Ascending aorta (tissue), 2 donors: ENCODE measurements around the gene ADGRV1. TPM values are rescaled to one million over a fixed set of nuclear protein-coding genes. Genes with fewer than 3 reads are reported as not detected.
"Not testable (repeated sequence)": the region's sequence is repeated elsewhere in the genome, so short reads cannot be mapped to it uniquely, and the experiment has no call there.

Source experiments
- DNase-seq, 2 donors: peaks; one replicate each; pipeline ENCODE4 v3.0.0-alpha.2; 2019; ENCODE audit warnings: low spot score in 2 of 2
- H3K27ac ChIP-seq, 2 donors: fragments of 200-600 bp; sonication (generic); one replicate each; pipeline ENCODE4 v1.5.1; 2016 to 2017; ENCODE audit warnings: mild to moderate bottlenecking in 1 of 2
- H3K27me3 ChIP-seq: fragments of 200-600 bp; sonication (generic); one replicate; pipeline ENCODE4 v1.5.1; 2017
- H3K36me3 ChIP-seq, 2 donors: fragments of 200-600 bp; sonication (generic); one replicate each; pipeline ENCODE4 v1.5.1; 2016
- H3K4me1 ChIP-seq, 2 donors: fragments of 200-600 bp; sonication (generic); one replicate each; pipeline ENCODE4 v1.5.1; 2016 to 2017; ENCODE audit warnings: mild to moderate bottlenecking in 1 of 2
- H3K4me3 ChIP-seq, 2 donors: fragments of 200-600 bp; sonication (generic); one replicate each; pipeline ENCODE4 v1.5.1; 2016 to 2017; ENCODE audit warnings: mild to moderate bottlenecking in 1 of 2
- H3K9me3 ChIP-seq, 2 donors: fragments of 200-600 bp; sonication (generic); one replicate each; pipeline ENCODE4 v1.5.1; 2016
- CTCF ChIP-seq, 3 experiments: fragments of 200-600 bp in 2 of 3; fragments of 450-650 bp in 1 of 3; sonication (generic) in 2 of 3; IDR thresholded peaks; one replicate each; pipeline ENCODE4 v1.5.1; 2016 to 2019; ENCODE audit warnings: antibody characterized with exemption in 3 of 3, mild to moderate bottlenecking in 1 of 3, moderate library complexity in 1 of 3
- intact Hi-C: fragments of 100-400 bp; cut with DNase I; formaldehyde crosslinking; loops from one replicate; pipeline ENCODE4 v1.15.1; 2023
- total RNA-seq: library from RNA; depleted of rRNA; stranded (reverse); fragments of >200 nt; gene quantifications from one replicate; pipeline ENCODE4 v1.1.0, GENCODE V29; 2016

Gene ADGRV1
- total RNA-seq, 1 donor from 2014 or later = 6.9 TPM

- TF ChIP-seq CTCF (IDR thresholded peaks at IDR 0.05) = no peak
- intact Hi-C loops = no loop called here
- H3K27ac ChIP-seq = no peak overlapping the region
- DNase-seq = no peak
- H3K27me3 ChIP-seq = no peaks in the 10 kb centered on the region
- H3K4me1 ChIP-seq = no peaks in the 10 kb centered on the region
- no peaks in the 10 kb centered on the region for H3K9me3 ChIP-seq
- H3K36me3 ChIP-seq = no peaks in the 10 kb centered on the region
- no peak overlapping the region for H3K4me3 ChIP-seq
Measured at GRCh38 chr5:90968319-90968718, 409.7 kb downstream of the ADGRV1 start.

- intact Hi-C loops, H3K4me1 ChIP-seq, H3K4me3 ChIP-seq, H3K36me3 ChIP-seq, DNase-seq, H3K27me3 ChIP-seq, H3K27ac ChIP-seq, H3K9me3 ChIP-seq: not testable (repeated sequence)
Measured at GRCh38 chr5:90969945-90970344, 411.3 kb downstream of the ADGRV1 start.

GRCh38 chr5:90981177-90981576 is 422.6 kb downstream of the ADGRV1 start:
- TF ChIP-seq CTCF (IDR thresholded peaks at IDR 0.05) = no peak
- Histone ChIP-seq H3K4me3 (no peak overlapping the region), H3K4me1 (no peaks in the 10 kb centered on the region), H3K27me3 (no peaks in the 10 kb centered on the region), H3K27ac (no peak overlapping the region), H3K36me3 (no peaks in the 10 kb centered on the region), H3K9me3 (no peaks in the 10 kb centered on the region)
- intact Hi-C loops = no loop called here
- no peak for DNase-seq

- no peaks in the 10 kb centered on the region for H3K9me3 ChIP-seq
- DNase-seq = no peak
- H3K4me1 ChIP-seq = no peaks in the 10 kb centered on the region
- intact Hi-C loops = no loop called here
- H3K27me3 ChIP-seq = no peaks in the 10 kb centered on the region
- H3K36me3 ChIP-seq = no peaks in the 10 kb centered on the region
- no peak for TF ChIP-seq CTCF (IDR thresholded peaks at IDR 0.05)
- no peak overlapping the region for H3K27ac ChIP-seq
- no peak overlapping the region for H3K4me3 ChIP-seq
Measured at GRCh38 chr5:90981821-90982220, 423.2 kb downstream of the ADGRV1 start.

GRCh38 chr5:90982576-90982975 is 424.0 kb downstream of the ADGRV1 start:
- H3K9me3 ChIP-seq = no peaks in the 10 kb centered on the region
- H3K36me3 ChIP-seq = no peaks in the 10 kb centered on the region
- no peak overlapping the region for H3K4me3 ChIP-seq
- H3K27me3 ChIP-seq = no peaks in the 10 kb centered on the region
- no peak for TF ChIP-seq CTCF (IDR thresholded peaks at IDR 0.05)
- no peak overlapping the region for H3K27ac ChIP-seq
- intact Hi-C loops = no loop called here
- H3K4me1 ChIP-seq = no peaks in the 10 kb centered on the region
- DNase-seq = no peak

GRCh38 chr5:90983148-90983547 is 424.6 kb downstream of the ADGRV1 start:
- intact Hi-C loops = no loop called here
- H3K9me3 ChIP-seq = no peaks in the 10 kb centered on the region
- H3K27me3 ChIP-seq = no peaks in the 10 kb centered on the region
- no peak overlapping the region for H3K4me3 ChIP-seq
- H3K4me1 ChIP-seq = no peaks in the 10 kb centered on the region
- H3K36me3 ChIP-seq = no peaks in the 10 kb centered on the region
- H3K27ac ChIP-seq = no peak overlapping the region
- DNase-seq = no peak
- no peak for TF ChIP-seq CTCF (IDR thresholded peaks at IDR 0.05)
